ENCODE data around the gene FAM107B. TPM values are rescaled to one million over a fixed set of nuclear protein-coding genes. Genes with fewer than 3 reads are reported as not detected.

Gene FAM107B
- total RNA-seq, 1 experiment from 2014 or later = 24.5 TPM

DNA sequence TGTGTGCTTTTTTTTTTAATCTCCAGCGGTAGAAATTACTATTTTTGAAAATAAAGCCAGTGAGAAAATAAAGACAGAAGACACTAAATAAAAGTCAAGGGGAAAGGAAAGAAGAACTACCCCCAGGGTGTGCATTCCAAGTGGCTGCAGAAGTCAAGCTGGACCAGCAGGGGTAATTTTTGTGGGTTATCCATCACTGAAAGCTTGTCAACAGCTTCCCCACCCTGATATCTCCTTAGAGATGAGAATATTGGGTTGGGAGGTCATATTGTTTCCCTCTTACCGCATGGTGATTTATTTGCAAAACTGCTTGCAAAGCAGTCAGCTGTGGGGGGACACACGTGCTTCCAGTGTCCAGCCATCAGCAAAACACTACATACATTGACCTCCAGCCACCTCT, 46.4 kb downstream of the FAM107B start:
- no peak overlapping the region for H4K8ac ChIP-seq (replicated peaks; ENCODE audit: insufficient read length, low read depth, low read length)
- H3K4me1 ChIP-seq (ENCODE audit: insufficient read depth, low read length) = no peaks in the 10 kb centered on the region
- Mint-ChIP-seq H3K9me3 (peaks cover 4 to 8% of the 10 kb centered on the region in 2 experiments; a peak in 4 of 5 replicates), H3K4me3 (no peak overlapping the region), H3K4me1 (no peaks in the 10 kb centered on the region), H3K36me3 (ENCODE audit: insufficient read depth in 1 of 3, low read depth in 3 of 3) (peaks cover 0 to 5% (median 3%) of the 10 kb centered on the region in 3 experiments; a peak in 5 of 7 replicates), H3K27me3 (ENCODE audit: low read depth) (peaks cover 7% of the 10 kb centered on the region), H3K27ac (no peak overlapping the region)
- H3K23me2 ChIP-seq (ENCODE audit: insufficient read length, low read depth, low read length, poor library complexity, severe bottlenecking) = no peaks in the 10 kb centered on the region
- no peak overlapping the region for H3K14ac ChIP-seq (ENCODE audit: insufficient read depth, low read length)
- H3K9me3 ChIP-seq (ENCODE audit: control insufficient read depth, low read depth, low read length) = no peaks in the 10 kb centered on the region
- H3K27me3 ChIP-seq (ENCODE audit: insufficient read depth, low read length) = no peaks in the 10 kb centered on the region
- no peak overlapping the region for H3K18ac ChIP-seq (ENCODE audit: insufficient read length, low read depth, low read length)
- no peak overlapping the region for H2AFZ ChIP-seq (ENCODE audit: low read length)
- H2BK12ac ChIP-seq (ENCODE audit: insufficient read length, low read depth, low read length) = no peak overlapping the region
- no peak overlapping the region for H2BK15ac ChIP-seq (ENCODE audit: low read depth, low read length)
- no peak overlapping the region for H2BK5ac ChIP-seq (ENCODE audit: insufficient read length, low read length)
- H3K79me1 ChIP-seq (ENCODE audit: insufficient read depth, low read depth, low read length, poor library complexity, severe bottlenecking) = no peaks in the 10 kb centered on the region
- no peak overlapping the region for H3T11ph ChIP-seq (ENCODE audit: low read length)
- H3K79me2 ChIP-seq (ENCODE audit: insufficient read depth, low read length) = no peaks in the 10 kb centered on the region
- H2AK5ac ChIP-seq (ENCODE audit: insufficient read length, low read length) = no peak overlapping the region
- no peak overlapping the region for H3K4me2 ChIP-seq (ENCODE audit: insufficient read depth, insufficient read length, low read length)
- TF ChIP-seq, protein P1, sequence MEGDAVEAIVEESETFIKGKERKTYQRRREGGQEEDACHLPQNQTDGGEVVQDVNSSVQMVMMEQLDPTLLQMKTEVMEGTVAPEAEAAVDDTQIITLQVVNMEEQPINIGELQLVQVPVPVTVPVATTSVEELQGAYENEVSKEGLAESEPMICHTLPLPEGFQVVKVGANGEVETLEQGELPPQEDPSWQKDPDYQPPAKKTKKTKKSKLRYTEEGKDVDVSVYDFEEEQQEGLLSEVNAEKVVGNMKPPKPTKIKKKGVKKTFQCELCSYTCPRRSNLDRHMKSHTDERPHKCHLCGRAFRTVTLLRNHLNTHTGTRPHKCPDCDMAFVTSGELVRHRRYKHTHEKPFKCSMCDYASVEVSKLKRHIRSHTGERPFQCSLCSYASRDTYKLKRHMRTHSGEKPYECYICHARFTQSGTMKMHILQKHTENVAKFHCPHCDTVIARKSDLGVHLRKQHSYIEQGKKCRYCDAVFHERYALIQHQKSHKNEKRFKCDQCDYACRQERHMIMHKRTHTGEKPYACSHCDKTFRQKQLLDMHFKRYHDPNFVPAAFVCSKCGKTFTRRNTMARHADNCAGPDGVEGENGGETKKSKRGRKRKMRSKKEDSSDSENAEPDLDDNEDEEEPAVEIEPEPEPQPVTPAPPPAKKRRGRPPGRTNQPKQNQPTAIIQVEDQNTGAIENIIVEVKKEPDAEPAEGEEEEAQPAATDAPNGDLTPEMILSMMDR (conservative IDR thresholded peaks at IDR 0.05) = no peak
- DNase-seq = no peak
- no peak overlapping the region for H3K4ac ChIP-seq (ENCODE audit: low read depth, low read length)
- H4K20me1 ChIP-seq (ENCODE audit: control insufficient read depth, insufficient read depth, insufficient read length) = no peaks in the 10 kb centered on the region
- H2BK20ac ChIP-seq (ENCODE audit: low read depth, low read length, poor library complexity, severe bottlenecking) = no peak overlapping the region
- H3K56ac ChIP-seq (ENCODE audit: insufficient read length, low read depth, low read length) = no peak overlapping the region
- no peak overlapping the region for H3K9ac ChIP-seq (ENCODE audit: extremely low read depth, insufficient read length, low read length)
- H3K23ac ChIP-seq (ENCODE audit: insufficient read length, low read depth, low read length) = no peak overlapping the region
- no peak overlapping the region for H3K27ac ChIP-seq (ENCODE audit: insufficient read length, low read depth, low read length)
- no peak overlapping the region for H4K5ac ChIP-seq (ENCODE audit: insufficient read length, low read depth, low read length)
- H4K91ac ChIP-seq (ENCODE audit: insufficient read length, low read depth, low read length) = no peak overlapping the region
- no peak overlapping the region for H2BK120ac ChIP-seq (ENCODE audit: low read depth, low read length, poor library complexity, severe bottlenecking)
- WGBS (ENCODE audit: extremely low coverage, insufficient read length, low lambda C conversion rate) = no CpG with 5 or more reads among the region's 3 CpGs

Measured in H9 (cell line).